Tibial artery (tissue), 4 donors: ENCODE measurements around the gene TTLL8.

Experiments used
- DNase-seq, 2 donors: peaks; one replicate each; pipeline ENCODE4 v3.0.0-alpha.2; 2019
- H3K27ac ChIP-seq, 2 donors: fragments of 200-600 bp; sonication (generic) in 1 of 2; 1 replicate in 1 of 2; 2 replicates in 1 of 2; pipeline ENCODE4 v1.5.1; 2018 to 2019; ENCODE audit warnings: mild to moderate bottlenecking in 1 of 2
- H3K27me3 ChIP-seq, 2 donors: fragments of 200-600 bp; sonication (generic) in 1 of 2; one replicate each; pipeline versions ENCODE4 v1.5.1 to v1.6.0; 2016 to 2019
- H3K36me3 ChIP-seq, 3 donors: fragments of 200-600 bp; sonication (generic) in 2 of 3; one replicate each; pipeline ENCODE4 v1.5.1; 2016 to 2019; ENCODE audit warnings: mild to moderate bottlenecking in 2 of 3
- H3K4me1 ChIP-seq, 4 donors: fragments of 200-600 bp; sonication (generic) in 2 of 4; 1 replicate in 3 of 4; 2 replicates in 1 of 4; pipeline ENCODE4 v1.5.1; 2016 to 2019
- H3K4me3 ChIP-seq, 2 donors: fragments of 200-600 bp; sonication (generic) in 1 of 2; 1 replicate in 1 of 2; 2 replicates in 1 of 2; pipeline ENCODE4 v1.5.1; 2018 to 2019; ENCODE audit warnings: mild to moderate bottlenecking in 2 of 2
- H3K9me3 ChIP-seq, 3 donors: fragments of 200-600 bp; sonication (generic) in 1 of 3; one replicate each; pipeline ENCODE4 v1.5.1; 2016 to 2019
- intact Hi-C: fragments of 100-400 bp; cut with DNase I; formaldehyde crosslinking; loops from one replicate; pipeline ENCODE4 v1.15.0; 2023; ENCODE audit warnings: low total_unique reads
- TF ChIP-seq, protein P1 (sequence below), 2 experiments: fragments of 200-600 bp in 1 of 2; fragments of 450-650 bp in 1 of 2; IDR thresholded peaks; one replicate each; pipeline ENCODE4 v1.5.1; 2017 to 2019; ENCODE audit warnings: antibody characterized with exemption in 2 of 2, mild to moderate bottlenecking in 1 of 2, moderate library complexity in 1 of 2

Gene TTLL8

DNA sequence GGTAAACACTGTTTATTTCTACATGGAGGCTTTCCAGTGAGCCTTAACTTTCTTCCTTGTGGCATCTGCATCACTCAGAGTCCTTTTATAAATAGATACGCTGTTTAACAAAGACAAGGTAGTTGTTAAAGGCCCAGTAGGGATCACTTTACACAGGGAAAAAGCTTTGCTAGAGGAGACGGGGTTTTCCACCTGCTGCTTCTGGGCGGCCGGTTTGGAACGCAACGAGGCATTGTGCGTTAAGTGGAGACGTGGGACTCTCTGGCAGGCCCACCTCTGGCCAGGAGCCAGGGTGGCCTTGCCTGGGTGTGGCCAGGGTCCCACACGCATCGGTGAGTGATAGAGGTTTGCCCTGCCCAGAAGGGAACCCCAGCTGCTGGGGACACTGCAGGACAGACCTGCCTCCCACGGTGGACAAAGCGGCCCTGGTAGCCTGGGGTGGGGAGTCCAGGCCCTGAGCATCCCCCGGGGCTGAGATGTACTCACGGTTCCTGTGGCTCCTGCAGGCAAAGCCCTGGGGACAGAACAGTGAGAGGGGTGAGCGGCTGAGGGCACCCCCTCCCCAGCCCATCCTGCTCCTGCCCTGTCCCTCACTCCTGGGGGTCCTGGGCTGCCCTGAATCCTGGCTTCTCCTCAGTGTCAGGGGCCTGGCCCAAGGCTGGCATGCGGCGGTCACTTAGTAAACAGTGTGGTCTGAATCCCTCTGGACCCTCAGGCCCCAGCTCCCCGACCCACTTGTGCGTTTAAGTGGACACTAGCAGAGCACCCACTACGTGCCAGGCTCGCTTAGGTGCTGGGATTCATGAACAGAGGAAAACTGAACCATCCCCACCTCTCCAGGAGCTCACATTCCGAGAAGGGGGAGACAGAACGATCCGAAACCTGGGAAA, 49.7 kb downstream of the TTLL8 start:
- peaks cover 0 to 7% (median 3%) of the 10 kb centered on the region in 4 donors for H3K4me1 ChIP-seq
- H3K36me3 ChIP-seq, result no peaks in the 10 kb centered on the region
- DNase-seq, result peak in 1 of 2 donors; percentile 46
- peaks cover 0 to 59% of the 10 kb centered on the region in 2 donors for H3K27me3 ChIP-seq
- no peak overlapping the region for H3K27ac ChIP-seq
- H3K4me3 ChIP-seq, result no peak overlapping the region
- H3K9me3 ChIP-seq, result no peaks in the 10 kb centered on the region
- intact Hi-C loops, result no loop called here
- TF ChIP-seq, protein P1, sequence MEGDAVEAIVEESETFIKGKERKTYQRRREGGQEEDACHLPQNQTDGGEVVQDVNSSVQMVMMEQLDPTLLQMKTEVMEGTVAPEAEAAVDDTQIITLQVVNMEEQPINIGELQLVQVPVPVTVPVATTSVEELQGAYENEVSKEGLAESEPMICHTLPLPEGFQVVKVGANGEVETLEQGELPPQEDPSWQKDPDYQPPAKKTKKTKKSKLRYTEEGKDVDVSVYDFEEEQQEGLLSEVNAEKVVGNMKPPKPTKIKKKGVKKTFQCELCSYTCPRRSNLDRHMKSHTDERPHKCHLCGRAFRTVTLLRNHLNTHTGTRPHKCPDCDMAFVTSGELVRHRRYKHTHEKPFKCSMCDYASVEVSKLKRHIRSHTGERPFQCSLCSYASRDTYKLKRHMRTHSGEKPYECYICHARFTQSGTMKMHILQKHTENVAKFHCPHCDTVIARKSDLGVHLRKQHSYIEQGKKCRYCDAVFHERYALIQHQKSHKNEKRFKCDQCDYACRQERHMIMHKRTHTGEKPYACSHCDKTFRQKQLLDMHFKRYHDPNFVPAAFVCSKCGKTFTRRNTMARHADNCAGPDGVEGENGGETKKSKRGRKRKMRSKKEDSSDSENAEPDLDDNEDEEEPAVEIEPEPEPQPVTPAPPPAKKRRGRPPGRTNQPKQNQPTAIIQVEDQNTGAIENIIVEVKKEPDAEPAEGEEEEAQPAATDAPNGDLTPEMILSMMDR (IDR thresholded peaks at IDR 0.05), result no peak

DNA sequence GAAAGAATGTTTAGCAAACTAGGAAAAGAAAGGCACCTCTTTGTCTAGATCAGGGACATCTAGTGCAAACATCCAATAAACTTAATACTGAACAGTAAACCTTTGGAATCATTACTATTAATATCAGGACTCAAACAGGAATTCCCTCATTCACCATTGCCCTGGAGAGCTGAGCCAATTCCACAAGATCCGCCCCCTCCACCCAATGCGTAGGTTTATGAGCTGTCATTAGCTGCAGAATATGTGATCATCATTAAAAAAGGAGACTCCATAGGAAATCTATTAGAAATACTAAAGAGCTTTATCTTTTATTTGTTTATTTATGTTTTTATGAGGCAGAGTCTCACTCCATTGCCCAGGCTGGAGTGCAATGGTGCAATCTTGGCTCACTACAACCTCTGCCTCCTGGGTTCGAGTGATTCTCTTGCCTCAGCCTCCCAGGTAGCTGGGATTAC, 51.0 kb downstream of the TTLL8 start:
- no peaks in the 10 kb centered on the region for H3K9me3 ChIP-seq
- TF ChIP-seq, protein P1 (IDR thresholded peaks at IDR 0.05), result no peak
- peaks cover 0 to 53% of the 10 kb centered on the region in 2 donors for H3K27me3 ChIP-seq
- no peak overlapping the region for H3K27ac ChIP-seq
- H3K4me1 ChIP-seq, result peaks cover 0 to 7% (median 3%) of the 10 kb centered on the region in 4 donors
- no peak overlapping the region for H3K4me3 ChIP-seq
- DNase-seq, result no peak
- intact Hi-C loops, result no loop called here
- no peaks in the 10 kb centered on the region for H3K36me3 ChIP-seq

DNA sequence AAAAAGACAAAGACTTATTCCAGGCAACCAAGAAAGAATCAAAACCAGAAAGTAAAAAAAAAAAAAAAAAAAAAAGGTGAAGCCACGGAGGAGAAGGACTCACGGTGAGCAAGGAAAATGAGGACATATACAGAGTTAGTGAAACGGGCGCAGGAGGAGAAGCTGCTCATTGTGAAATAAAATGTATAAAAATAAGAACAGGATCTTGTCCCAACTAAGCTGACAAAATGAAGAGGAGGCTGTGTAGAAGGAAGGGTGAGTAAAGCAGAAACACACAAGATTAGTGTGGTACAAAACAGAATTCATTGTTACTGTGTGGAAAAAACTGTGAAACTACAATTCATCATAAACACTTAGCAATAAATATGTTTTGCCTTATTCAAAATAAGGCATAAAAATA, 53.2 kb downstream of the TTLL8 start:
- DNase-seq, result no peak
- no peaks in the 10 kb centered on the region for H3K36me3 ChIP-seq
- peaks cover 0 to 2% (median 0%) of the 10 kb centered on the region in 4 donors for H3K4me1 ChIP-seq

DNA sequence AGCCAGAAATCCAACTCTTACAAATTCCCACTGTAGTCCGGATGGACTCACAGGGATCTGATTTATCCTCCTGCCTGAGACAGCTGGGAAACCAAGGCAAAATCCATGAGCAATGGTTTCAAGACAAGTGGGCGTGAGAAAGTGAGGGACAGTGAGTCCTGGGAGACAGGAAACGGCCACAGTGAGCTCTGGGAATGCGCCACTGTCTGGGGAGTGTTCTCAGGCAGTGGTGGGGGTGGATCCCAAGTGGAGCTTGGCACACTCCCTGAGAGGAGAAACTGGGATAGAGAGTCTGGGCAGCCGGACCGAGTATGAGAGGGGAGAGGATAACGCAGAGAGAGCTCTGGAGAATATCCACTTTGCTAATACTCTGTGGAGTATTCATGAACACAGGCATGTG, 55.3 kb downstream of the TTLL8 start:
- peak in 1 of 2 donors; percentile 51 for DNase-seq
- Histone ChIP-seq H3K4me1 (peaks cover 0 to 8% (median 0%) of the 10 kb centered on the region in 4 donors), H3K27ac (no peak overlapping the region)

More for the DNA sequence above, 53.2 kb downstream of the TTLL8 start:
- TF ChIP-seq, protein P1 (IDR thresholded peaks at IDR 0.05), result no peak
- Histone ChIP-seq H3K4me3 (no peak overlapping the region), H3K27me3 (peaks cover 0 to 53% of the 10 kb centered on the region in 2 donors), H3K9me3 (no peaks in the 10 kb centered on the region), H3K27ac (no peak overlapping the region)
- intact Hi-C loops, result no loop called here

DNA sequence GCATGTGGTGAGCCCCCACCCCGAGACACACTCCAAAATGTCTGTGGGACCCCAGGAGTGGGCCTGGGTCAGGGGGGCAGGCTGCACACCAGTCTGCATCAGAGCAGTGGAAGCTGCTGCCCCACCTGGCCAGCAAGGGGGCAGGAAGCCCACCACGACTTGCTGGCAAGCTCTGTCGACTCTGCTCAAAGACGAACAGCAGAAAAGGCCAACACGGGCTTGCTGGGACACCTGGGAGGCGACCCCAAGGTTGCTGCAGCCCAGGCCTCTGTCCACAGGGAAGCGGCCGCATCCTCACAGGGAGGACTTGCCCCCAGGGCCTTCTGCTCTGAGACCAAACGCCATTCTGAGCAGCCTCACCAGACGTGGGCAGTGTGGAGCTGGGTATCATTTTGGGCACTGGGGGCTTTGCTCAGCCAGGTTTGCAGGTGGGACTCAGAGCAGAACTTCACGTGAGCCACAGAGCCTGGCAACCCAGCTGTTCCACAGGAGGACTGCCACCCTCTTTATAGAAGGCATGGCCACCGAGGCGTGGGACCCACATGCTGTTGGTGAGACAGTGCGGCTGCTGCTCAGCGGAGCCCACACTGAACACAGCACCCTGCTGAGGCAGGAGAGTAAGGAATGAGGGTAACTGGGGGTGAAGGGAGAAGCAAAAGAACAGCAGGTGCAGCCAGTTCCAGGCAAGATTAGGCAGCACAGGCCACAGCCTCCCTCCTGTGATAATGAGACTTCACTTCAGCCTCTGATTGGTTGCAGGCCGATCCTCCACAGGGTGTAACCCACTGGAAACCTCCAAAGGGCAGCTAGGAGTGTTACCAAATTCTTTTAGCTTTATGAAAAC, 56.5 kb downstream of the TTLL8 start:
- Histone ChIP-seq H3K27ac (no peak overlapping the region), H3K4me1 (peaks cover 0 to 8% (median 0%) of the 10 kb centered on the region in 4 donors), H3K36me3 (no peaks in the 10 kb centered on the region), H3K27me3 (peaks cover 0 to 69% of the 10 kb centered on the region in 2 donors), H3K4me3 (no peak overlapping the region), H3K9me3 (no peaks in the 10 kb centered on the region)
- intact Hi-C loops, result no loop called here
- TF ChIP-seq, protein P1 (IDR thresholded peaks at IDR 0.05), result no peak
- DNase-seq, result peak in 1 of 2 donors; percentile 60

More for the DNA sequence above, 55.3 kb downstream of the TTLL8 start:
- Histone ChIP-seq H3K27me3 (peaks cover 0 to 57% of the 10 kb centered on the region in 2 donors), H3K9me3 (no peaks in the 10 kb centered on the region), H3K4me3 (no peak overlapping the region), H3K36me3 (no peaks in the 10 kb centered on the region)
- intact Hi-C loops, result no loop called here
- TF ChIP-seq, protein P1 (IDR thresholded peaks at IDR 0.05), result no peak
